LNCAP (cell line): ENCODE results near the gene BIN1.

Experiments
- CTCF ChIP-seq: fragments of 450-650 bp; IDR thresholded peaks from 2 replicates; pipeline ENCODE4 v1.5.1; 2017; ENCODE audit warnings: mild to moderate bottlenecking

Gene BIN1

GRCh38 chr2:127056631-127057370 is 50.2 kb downstream of the BIN1 start:
- no peak for TF ChIP-seq CTCF

GRCh38 chr2:127056086-127056485 is 50.9 kb downstream of the BIN1 start:
- no peak for TF ChIP-seq CTCF

GRCh38 chr2:127055786-127056076 is 51.2 kb downstream of the BIN1 start:
- no peak for TF ChIP-seq CTCF

GRCh38 chr2:127054996-127055785 is 51.8 kb downstream of the BIN1 start:
- no peak for TF ChIP-seq CTCF

- TF ChIP-seq CTCF: no peak
Measured at GRCh38 chr2:127054604-127054930, 52.4 kb downstream of the BIN1 start.

- TF ChIP-seq CTCF: no peak
Measured at GRCh38 chr2:127053731-127054603, 53.0 kb downstream of the BIN1 start.

GRCh38 chr2:127052771-127053691 is 53.9 kb downstream of the BIN1 start:
- TF ChIP-seq CTCF: no peak
